ENCODE results near the gene NUDT22. TPM values are rescaled to one million over a fixed set of nuclear protein-coding genes. Genes with fewer than 3 reads are reported as not detected.
A peak's percentile ranks its signal among the peaks of the same experiment; 100 is the strongest.

The NUDT22 gene
- total and polyA plus RNA-seq, 2 experiments from 2014 or later = 33.9 to 67.0 TPM

- no peak for TF ChIP-seq POLR2AphosphoS5 (IDR thresholded peaks at IDR 0.05; ENCODE audit: low read depth)
Measured at GRCh38 chr11:64211181-64211872, 14.7 kb upstream of the NUDT22 start (continued).

- Mint-ChIP-seq H3K9me3 (no peaks in the 10 kb centered on the region), H3K27me3 (ENCODE audit: insufficient read depth, low read depth, poor library complexity) (peaks cover 5% of the 10 kb centered on the region), H3K36me3 (ENCODE audit: low read depth) (peaks cover 22% of the 10 kb centered on the region), H3K4me1 (peaks cover 4% of the 10 kb centered on the region; the same call in 1 of the 3 replicates), H3K4me3 (no peak overlapping the region), H3K27ac (no peak overlapping the region)
- no peaks in the 10 kb centered on the region for H3K4me1 ChIP-seq (ENCODE audit: insufficient read depth)
- no peak overlapping the region for H2AFZ ChIP-seq
- no peaks in the 10 kb centered on the region for H3K27me3 ChIP-seq (ENCODE audit: insufficient read depth)
- H3K36me3 ChIP-seq (ENCODE audit: insufficient read depth) = peaks cover 4% of the 10 kb centered on the region; the same call in 1 of the 2 replicates
- H4K20me1 ChIP-seq (replicated peaks; ENCODE audit: insufficient read depth) = no peaks in the 10 kb centered on the region
- H3K27ac ChIP-seq (ENCODE audit: low read depth) = no peak overlapping the region
- DNase-seq (ENCODE audit: low spot score) (no peak), ATAC-seq (peak; percentile 62)
- no peaks in the 10 kb centered on the region for H3K9me2 ChIP-seq (ENCODE audit: insufficient read depth)
- 0 out of 2 replicates have a peak, but pooled peaks cover 3% of the 10 kb centered on the region for H3F3A ChIP-seq (replicated peaks; ENCODE audit: low read depth)
- H3K4me2 ChIP-seq = no peak overlapping the region
- H3K79me2 ChIP-seq (replicated peaks; ENCODE audit: insufficient read depth) = no peaks in the 10 kb centered on the region
- TF ChIP-seq, protein P1, sequence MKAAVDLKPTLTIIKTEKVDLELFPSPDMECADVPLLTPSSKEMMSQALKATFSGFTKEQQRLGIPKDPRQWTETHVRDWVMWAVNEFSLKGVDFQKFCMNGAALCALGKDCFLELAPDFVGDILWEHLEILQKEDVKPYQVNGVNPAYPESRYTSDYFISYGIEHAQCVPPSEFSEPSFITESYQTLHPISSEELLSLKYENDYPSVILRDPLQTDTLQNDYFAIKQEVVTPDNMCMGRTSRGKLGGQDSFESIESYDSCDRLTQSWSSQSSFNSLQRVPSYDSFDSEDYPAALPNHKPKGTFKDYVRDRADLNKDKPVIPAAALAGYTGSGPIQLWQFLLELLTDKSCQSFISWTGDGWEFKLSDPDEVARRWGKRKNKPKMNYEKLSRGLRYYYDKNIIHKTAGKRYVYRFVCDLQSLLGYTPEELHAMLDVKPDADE (IDR thresholded peaks at IDR 0.05) = no peak
- TF ChIP-seq JUNB (IDR thresholded peaks at IDR 0.05; ENCODE audit: unreplicated experiment) = no peak
- no peak for TF ChIP-seq POLR2AphosphoS5 (IDR thresholded peaks at IDR 0.05; ENCODE audit: low read depth)
- no peak for TF ChIP-seq EZH2 (IDR thresholded peaks at IDR 0.05; ENCODE audit: low read depth, unreplicated experiment)
- TF ChIP-seq, protein P2, sequence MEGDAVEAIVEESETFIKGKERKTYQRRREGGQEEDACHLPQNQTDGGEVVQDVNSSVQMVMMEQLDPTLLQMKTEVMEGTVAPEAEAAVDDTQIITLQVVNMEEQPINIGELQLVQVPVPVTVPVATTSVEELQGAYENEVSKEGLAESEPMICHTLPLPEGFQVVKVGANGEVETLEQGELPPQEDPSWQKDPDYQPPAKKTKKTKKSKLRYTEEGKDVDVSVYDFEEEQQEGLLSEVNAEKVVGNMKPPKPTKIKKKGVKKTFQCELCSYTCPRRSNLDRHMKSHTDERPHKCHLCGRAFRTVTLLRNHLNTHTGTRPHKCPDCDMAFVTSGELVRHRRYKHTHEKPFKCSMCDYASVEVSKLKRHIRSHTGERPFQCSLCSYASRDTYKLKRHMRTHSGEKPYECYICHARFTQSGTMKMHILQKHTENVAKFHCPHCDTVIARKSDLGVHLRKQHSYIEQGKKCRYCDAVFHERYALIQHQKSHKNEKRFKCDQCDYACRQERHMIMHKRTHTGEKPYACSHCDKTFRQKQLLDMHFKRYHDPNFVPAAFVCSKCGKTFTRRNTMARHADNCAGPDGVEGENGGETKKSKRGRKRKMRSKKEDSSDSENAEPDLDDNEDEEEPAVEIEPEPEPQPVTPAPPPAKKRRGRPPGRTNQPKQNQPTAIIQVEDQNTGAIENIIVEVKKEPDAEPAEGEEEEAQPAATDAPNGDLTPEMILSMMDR (conservative IDR thresholded peaks at IDR 0.05; ENCODE audit: low read depth in 2 of 2) = peak; percentile 1 to 39; a peak in 2 of 4 replicates
- no peak overlapping the region for H3K4me3 ChIP-seq
Measured at GRCh38 chr11:64216879-64217278, 9.2 kb upstream of the NUDT22 start.

- no peaks in the 10 kb centered on the region for H3K9me2 ChIP-seq (ENCODE audit: insufficient read depth)
- no peak overlapping the region for H3K4me2 ChIP-seq
- H3K4me1 ChIP-seq (ENCODE audit: insufficient read depth) = no peaks in the 10 kb centered on the region
- H3K79me2 ChIP-seq (replicated peaks; ENCODE audit: insufficient read depth) = no peaks in the 10 kb centered on the region
- no peak overlapping the region for H3K27ac ChIP-seq (ENCODE audit: low read depth)
- 0 out of 2 replicates have a peak, but pooled peaks cover 3% of the 10 kb centered on the region for H3F3A ChIP-seq (replicated peaks; ENCODE audit: low read depth)
- Mint-ChIP-seq H3K27ac (no peak overlapping the region), H3K4me1 (peaks cover 4% of the 10 kb centered on the region; the same call in 1 of the 3 replicates), H3K36me3 (ENCODE audit: low read depth) (peaks cover 13% of the 10 kb centered on the region; the same call in 2 of the 3 replicates), H3K4me3 (no peak overlapping the region), H3K27me3 (ENCODE audit: insufficient read depth, low read depth, poor library complexity) (peaks cover 5% of the 10 kb centered on the region), H3K9me3 (no peaks in the 10 kb centered on the region)
- H4K20me1 ChIP-seq (replicated peaks; ENCODE audit: insufficient read depth) = no peaks in the 10 kb centered on the region
- no peaks in the 10 kb centered on the region for H3K27me3 ChIP-seq (ENCODE audit: insufficient read depth)
- H2AFZ ChIP-seq = no peak overlapping the region
- ATAC-seq = no peak
- H3K36me3 ChIP-seq (ENCODE audit: insufficient read depth) = peaks cover 4% of the 10 kb centered on the region; the same call in 1 of the 2 replicates
- no peak overlapping the region for H3K4me3 ChIP-seq
- no peak for DNase-seq (ENCODE audit: low spot score)
- TF ChIP-seq POLR2AphosphoS5 (IDR thresholded peaks at IDR 0.05; ENCODE audit: low read depth) (no peak), EZH2phosphoT487 (IDR thresholded peaks at IDR 0.05; ENCODE audit: unreplicated experiment) (no peak), NANOG (IDR thresholded peaks at IDR 0.05; ENCODE audit: borderline replicate concordance) (no peak), ZNF114 (CRISPR knock-in tag; IDR thresholded peaks at IDR 0.05) (no peak)
- TF ChIP-seq, protein P3, sequence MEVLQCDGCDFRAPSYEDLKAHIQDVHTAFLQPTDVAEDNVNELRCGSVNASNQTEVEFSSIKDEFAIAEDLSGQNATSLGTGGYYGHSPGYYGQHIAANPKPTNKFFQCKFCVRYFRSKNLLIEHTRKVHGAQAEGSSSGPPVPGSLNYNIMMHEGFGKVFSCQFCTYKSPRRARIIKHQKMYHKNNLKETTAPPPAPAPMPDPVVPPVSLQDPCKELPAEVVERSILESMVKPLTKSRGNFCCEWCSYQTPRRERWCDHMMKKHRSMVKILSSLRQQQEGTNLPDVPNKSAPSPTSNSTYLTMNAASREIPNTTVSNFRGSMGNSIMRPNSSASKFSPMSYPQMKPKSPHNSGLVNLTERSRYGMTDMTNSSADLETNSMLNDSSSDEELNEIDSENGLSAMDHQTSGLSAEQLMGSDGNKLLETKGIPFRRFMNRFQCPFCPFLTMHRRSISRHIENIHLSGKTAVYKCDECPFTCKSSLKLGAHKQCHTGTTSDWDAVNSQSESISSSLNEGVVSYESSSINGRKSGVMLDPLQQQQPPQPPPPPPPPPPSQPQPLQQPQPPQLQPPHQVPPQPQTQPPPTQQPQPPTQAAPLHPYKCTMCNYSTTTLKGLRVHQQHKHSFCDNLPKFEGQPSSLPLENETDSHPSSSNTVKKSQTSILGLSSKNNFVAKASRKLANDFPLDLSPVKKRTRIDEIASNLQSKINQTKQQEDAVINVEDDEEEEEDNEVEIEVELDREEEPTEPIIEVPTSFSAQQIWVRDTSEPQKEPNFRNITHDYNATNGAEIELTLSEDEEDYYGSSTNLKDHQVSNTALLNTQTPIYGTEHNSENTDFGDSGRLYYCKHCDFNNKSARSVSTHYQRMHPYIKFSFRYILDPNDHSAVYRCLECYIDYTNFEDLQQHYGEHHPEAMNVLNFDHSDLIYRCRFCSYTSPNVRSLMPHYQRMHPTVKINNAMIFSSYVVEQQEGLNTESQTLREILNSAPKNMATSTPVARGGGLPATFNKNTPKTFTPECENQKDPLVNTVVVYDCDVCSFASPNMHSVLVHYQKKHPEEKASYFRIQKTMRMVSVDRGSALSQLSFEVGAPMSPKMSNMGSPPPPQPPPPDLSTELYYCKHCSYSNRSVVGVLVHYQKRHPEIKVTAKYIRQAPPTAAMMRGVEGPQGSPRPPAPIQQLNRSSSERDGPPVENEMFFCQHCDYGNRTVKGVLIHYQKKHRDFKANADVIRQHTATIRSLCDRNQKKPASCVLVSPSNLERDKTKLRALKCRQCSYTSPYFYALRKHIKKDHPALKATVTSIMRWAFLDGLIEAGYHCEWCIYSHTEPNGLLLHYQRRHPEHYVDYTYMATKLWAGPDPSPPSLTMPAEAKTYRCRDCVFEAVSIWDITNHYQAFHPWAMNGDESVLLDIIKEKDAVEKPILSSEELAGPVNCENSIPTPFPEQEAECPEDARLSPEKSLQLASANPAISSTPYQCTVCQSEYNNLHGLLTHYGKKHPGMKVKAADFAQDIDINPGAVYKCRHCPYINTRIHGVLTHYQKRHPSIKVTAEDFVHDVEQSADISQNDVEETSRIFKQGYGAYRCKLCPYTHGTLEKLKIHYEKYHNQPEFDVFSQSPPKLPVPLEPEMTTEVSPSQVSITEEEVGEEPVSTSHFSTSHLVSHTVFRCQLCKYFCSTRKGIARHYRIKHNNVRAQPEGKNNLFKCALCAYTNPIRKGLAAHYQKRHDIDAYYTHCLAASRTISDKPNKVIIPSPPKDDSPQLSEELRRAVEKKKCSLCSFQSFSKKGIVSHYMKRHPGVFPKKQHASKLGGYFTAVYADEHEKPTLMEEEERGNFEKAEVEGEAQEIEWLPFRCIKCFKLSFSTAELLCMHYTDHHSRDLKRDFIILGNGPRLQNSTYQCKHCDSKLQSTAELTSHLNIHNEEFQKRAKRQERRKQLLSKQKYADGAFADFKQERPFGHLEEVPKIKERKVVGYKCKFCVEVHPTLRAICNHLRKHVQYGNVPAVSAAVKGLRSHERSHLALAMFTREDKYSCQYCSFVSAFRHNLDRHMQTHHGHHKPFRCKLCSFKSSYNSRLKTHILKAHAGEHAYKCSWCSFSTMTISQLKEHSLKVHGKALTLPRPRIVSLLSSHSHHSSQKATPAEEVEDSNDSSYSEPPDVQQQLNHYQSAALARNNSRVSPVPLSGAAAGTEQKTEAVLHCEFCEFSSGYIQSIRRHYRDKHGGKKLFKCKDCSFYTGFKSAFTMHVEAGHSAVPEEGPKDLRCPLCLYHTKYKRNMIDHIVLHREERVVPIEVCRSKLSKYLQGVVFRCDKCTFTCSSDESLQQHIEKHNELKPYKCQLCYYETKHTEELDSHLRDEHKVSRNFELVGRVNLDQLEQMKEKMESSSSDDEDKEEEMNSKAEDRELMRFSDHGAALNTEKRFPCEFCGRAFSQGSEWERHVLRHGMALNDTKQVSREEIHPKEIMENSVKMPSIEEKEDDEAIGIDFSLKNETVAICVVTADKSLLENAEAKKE (CRISPR knock-in tag; IDR thresholded peaks at IDR 0.05) = no peak
Measured at GRCh38 chr11:64218628-64219353, 7.3 kb upstream of the NUDT22 start.

All from GM23338 (cell line).